CD4-positive, alpha-beta T cell treated with Interleukin-17A for 4 hours (primary cell): ENCODE data around the gene DMRTA1.
"Not testable (repeated sequence)": the region's sequence is repeated elsewhere in the genome, so short reads cannot be mapped to it uniquely, and the experiment has no call there.

Experiments used
- DNase-seq: peaks from one replicate; pipeline ENCODE4 v3.0.0-alpha.2; 2020; ENCODE audit warnings: mixed read lengths

DMRTA1 gene

GRCh38 chr9:22463205-22463604, 16.6 kb downstream of the DMRTA1 start:
- no peak for DNase-seq

GRCh38 chr9:22469928-22470544, 23.4 kb downstream of the DMRTA1 start:
- DNase-seq = no peak

DNA sequence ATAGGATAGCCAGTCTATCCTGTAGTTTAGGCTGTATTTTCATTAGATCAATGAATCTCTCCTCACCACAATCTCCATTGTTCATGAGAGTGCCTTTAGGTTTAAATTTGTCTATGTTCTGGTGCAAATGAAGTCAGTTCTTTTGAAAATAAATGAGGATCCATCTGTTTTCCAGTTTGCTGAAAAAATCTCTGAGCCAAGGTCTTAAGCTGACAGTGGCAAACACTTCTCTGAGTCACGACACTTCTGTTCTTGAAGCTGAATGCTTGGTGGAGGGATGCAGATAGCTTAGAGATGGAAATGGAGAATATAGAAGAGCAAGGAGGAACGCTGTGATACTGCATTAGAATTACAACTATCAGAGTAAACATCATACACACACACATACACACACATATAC, 34.9 kb downstream of the DMRTA1 start:
- no peak for DNase-seq

- no peak for DNase-seq
These were observed 37.0 kb downstream of the DMRTA1 start for GRCh38 chr9:22483528-22484070.

DNA sequence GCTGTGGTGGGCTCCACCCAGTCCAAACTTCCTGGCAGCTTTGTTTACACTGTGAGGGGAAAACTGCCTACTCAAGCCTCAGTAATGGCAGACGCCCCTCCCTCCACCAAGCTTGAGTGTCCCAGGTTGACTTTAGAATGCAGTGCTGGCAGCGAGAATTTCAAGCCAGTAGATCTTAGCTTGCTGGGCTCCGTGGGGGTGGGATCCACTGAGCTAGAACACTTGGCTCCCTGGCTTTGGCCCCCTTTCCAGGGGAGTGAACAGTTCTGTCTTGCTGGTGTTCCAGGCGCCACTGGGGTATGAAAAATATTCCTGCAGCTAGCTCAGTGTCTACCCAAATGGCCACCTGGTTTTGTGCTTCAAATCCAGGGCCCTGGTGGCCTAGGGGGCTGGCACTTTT, 49.6 kb downstream of the DMRTA1 start:
- not testable (repeated sequence) for DNase-seq
